Brain microvascular endothelial cell (primary cell): ENCODE data around the gene GADD45GIP1.

ENCODE experiments used
- DNase-seq: peaks from one replicate; pipeline ENCODE4 v3.0.0-alpha.2; 2020
- H3K27ac ChIP-seq: fragments of 250-450 bp; sonication (Bioruptor Pico); 2 replicates; pipeline ENCODE4 v1.5.1; 2020; ENCODE audit warnings: mild to moderate bottlenecking, moderate library complexity
- H3K27me3 ChIP-seq: fragments of 250-450 bp; sonication (Bioruptor Pico); replicated peaks from 2 replicates; pipeline ENCODE4 v1.5.1; 2020; ENCODE audit warnings: mild to moderate bottlenecking
- H3K36me3 ChIP-seq: fragments of 250-450 bp; sonication (Bioruptor Pico); replicated peaks from 2 replicates; pipeline ENCODE4 v1.5.1; 2020; ENCODE audit warnings: mild to moderate bottlenecking
- H3K4me3 ChIP-seq: 2 replicates; pipeline ENCODE4 v1.5.1; 2011; ENCODE audit warnings: low read depth, mild to moderate bottlenecking, control low read depth, low read length, moderate library complexity
- CTCF ChIP-seq: IDR thresholded peaks from 2 replicates; pipeline ENCODE4 v1.5.1; 2011; ENCODE audit warnings: low read depth, mild to moderate bottlenecking, moderate library complexity, low read length, control low read depth, inconsistent platforms; ENCODE audit errors: missing control alignments
- in situ Hi-C: cut with HindIII; loops from 2 replicates; pipeline ENCODE4 v1.10.0; 2017; ENCODE audit warnings: low sequenced_read_pairs, low pct_ligation_motif_present

GADD45GIP1 gene

GRCh38 chr19:13002166-13002898 is 45.3 kb upstream of the GADD45GIP1 start:
- H3K4me3 ChIP-seq = no peak overlapping the region
- DNase-seq = no peak
- peaks cover 4% of the 10 kb centered on the region for H3K36me3 ChIP-seq
- no peaks in the 10 kb centered on the region for H3K27me3 ChIP-seq
- H3K27ac ChIP-seq = no peak overlapping the region
- in situ Hi-C loops = no loop called here
- no peak for TF ChIP-seq CTCF

- TF ChIP-seq CTCF = no peak
- Histone ChIP-seq H3K27me3 (no peaks in the 10 kb centered on the region), H3K4me3 (no peak overlapping the region), H3K27ac (no peak overlapping the region), H3K36me3 (peaks cover 4% of the 10 kb centered on the region)
- no peak for DNase-seq
- in situ Hi-C loops = no loop called here
Measured at GRCh38 chr19:13001502-13002165, 44.6 kb upstream of the GADD45GIP1 start.

GRCh38 chr19:13001166-13001501 is 44.1 kb upstream of the GADD45GIP1 start:
- no peak overlapping the region for H3K4me3 ChIP-seq
- DNase-seq = no peak
- in situ Hi-C loops = no loop called here
- H3K27ac ChIP-seq = no peak overlapping the region
- no peak for TF ChIP-seq CTCF
- no peaks in the 10 kb centered on the region for H3K27me3 ChIP-seq
- peaks cover 4% of the 10 kb centered on the region for H3K36me3 ChIP-seq

GRCh38 chr19:12997967-12998940 is 41.2 kb upstream of the GADD45GIP1 start:
- in situ Hi-C loops = no loop called here
- H3K27me3 ChIP-seq = no peaks in the 10 kb centered on the region
- TF ChIP-seq CTCF = no peak
- no peak overlapping the region for H3K27ac ChIP-seq
- H3K4me3 ChIP-seq = no peak overlapping the region
- no peak for DNase-seq
- H3K36me3 ChIP-seq = peaks cover 4% of the 10 kb centered on the region

GRCh38 chr19:12997179-12997966 is 40.4 kb upstream of the GADD45GIP1 start:
- H3K4me3 ChIP-seq = no peak overlapping the region
- in situ Hi-C loops = no loop called here

More at GRCh38 chr19:12997179-12997966, 40.4 kb upstream of the GADD45GIP1 start:
- TF ChIP-seq CTCF = no peak
- H3K36me3 ChIP-seq = peaks cover 4% of the 10 kb centered on the region
- DNase-seq = no peak
- no peak overlapping the region for H3K27ac ChIP-seq
- no peaks in the 10 kb centered on the region for H3K27me3 ChIP-seq
